Aorta (tissue), 5 donors: Measurements from ENCODE around the gene VMA21. TPM values are rescaled to one million over a fixed set of nuclear protein-coding genes. Genes with fewer than 3 reads are reported as not detected.

Experiments
- ATAC-seq: fragments of 200-7000 bp; cut with Tn5 transposase; one replicate; pipeline ENCODE4 v1.9.1; 2022; ENCODE audit warnings: moderate library complexity; ENCODE audit not compliant: low FRiP score
- DNase-seq, 2 donors: peaks; one replicate each; pipeline ENCODE4 v3.0.0-alpha.2; 2020
- H3K27ac ChIP-seq, 2 donors: one replicate each; pipeline ENCODE4 v1.5.1; 2013; ENCODE audit warnings: low read length in 2 of 2, mild to moderate bottlenecking in 2 of 2, moderate library complexity in 2 of 2, control low read depth in 1 of 2, inconsistent platforms in 1 of 2, low read depth in 1 of 2
- H3K27me3 ChIP-seq, 2 donors: one replicate each; pipeline ENCODE4 v1.6.1; 2013; ENCODE audit warnings: control low read depth in 1 of 2, low read length in 1 of 2, mild to moderate bottlenecking in 1 of 2, moderate library complexity in 1 of 2; ENCODE audit not compliant: insufficient read depth in 2 of 2, control insufficient read depth in 1 of 2
- H3K36me3 ChIP-seq, 2 donors: one replicate each; pipeline ENCODE4 v1.6.1; 2013; ENCODE audit warnings: control low read depth in 1 of 2, low read length in 1 of 2, mild to moderate bottlenecking in 1 of 2; ENCODE audit not compliant: insufficient read depth in 2 of 2, control insufficient read depth in 1 of 2
- H3K4me1 ChIP-seq, 2 donors: one replicate each; pipeline ENCODE4 v1.6.1; 2013; ENCODE audit warnings: low read length in 2 of 2, control low read depth in 1 of 2, mild to moderate bottlenecking in 1 of 2, moderate library complexity in 1 of 2; ENCODE audit not compliant: insufficient read depth in 2 of 2, control insufficient read depth in 1 of 2
- H3K4me3 ChIP-seq, 2 donors: one replicate each; pipeline ENCODE4 v1.5.1; 2013; ENCODE audit warnings: low read length in 2 of 2, control low read depth in 1 of 2, mild to moderate bottlenecking in 1 of 2
- H3K9me3 ChIP-seq: one replicate; pipeline ENCODE4 v1.6.1; 2013; ENCODE audit warnings: mild to moderate bottlenecking, low read length; ENCODE audit not compliant: control insufficient read depth
- WGBS, 2 donors: extraction: QIAGEN DNeasy Blood & Tissue Kit; methylation state at CpG; one replicate each; pipeline ENCODE4 v1.1.7; 2013; 5-methylcytosine and 5-hydroxymethylcytosine counted together
- intact Hi-C, 2 donors: fragments of 100-400 bp; cut with DNase I; formaldehyde crosslinking; loops; one replicate each; pipeline versions ENCODE4 v1.14.2 to v1.15.0; 2022
- polyA plus RNA-seq, 2 donors: library from polyadenylated mRNA; stranded (reverse); fragments of 200-250 nt; gene quantifications; one replicate each; pipeline ENCODE4 v1.2.3, GENCODE V29; 2013
- total RNA-seq, 2 donors: library from RNA; stranded (reverse); fragmentation: NEBNext Ultra II Directional; extraction: Animal tissue kit (Norgen Biotek cat#: 25700); gene quantifications; one replicate each; pipeline ENCODE4 v1.2.1, GENCODE V29; 2021
- donor health status: healthy with polysubstance abuse.
- donor health status: Bipolar disorder and iron deficiency.
- donor health status: DM: no; HTN: no; CAD: no.
- donor health status: DM: no; HTN: no; CAD: no.
- donor health status: DM: yes; HTN: yes; CAD: no.

The VMA21 gene
- total and polyA plus RNA-seq, 4 donors, result 8.1 to 24.8 (median 17.0) TPM

- 85 to 90% methylated on average over 1 of the region's 1 CpG for WGBS, 2 donors
- intact Hi-C loops, result no loop called here
- ATAC-seq, result no peak
Observed at GRCh38 chrX:151448509-151448908, 51.5 kb downstream of the VMA21 start.

GRCh38 chrX:151458824-151459223 is 61.8 kb downstream of the VMA21 start:
- no peak for DNase-seq
- intact Hi-C loops, result no loop called here
- no peak for ATAC-seq
- 60 to 84% methylated on average over 1 of the region's 1 CpG for WGBS, 2 donors
- Histone ChIP-seq H3K36me3 (no peaks in the 10 kb centered on the region), H3K27ac (no peak overlapping the region), H3K9me3 (no peaks in the 10 kb centered on the region), H3K27me3 (no peaks in the 10 kb centered on the region), H3K4me1 (no peaks in the 10 kb centered on the region), H3K4me3 (no peak overlapping the region)

More at GRCh38 chrX:151448509-151448908, 51.5 kb downstream of the VMA21 start:
- H3K4me1 ChIP-seq, result no peaks in the 10 kb centered on the region
- H3K27ac ChIP-seq, result no peak overlapping the region
- DNase-seq, result no peak
- H3K9me3 ChIP-seq, result no peaks in the 10 kb centered on the region
- H3K4me3 ChIP-seq, result no peak overlapping the region
- no peaks in the 10 kb centered on the region for H3K36me3 ChIP-seq
- H3K27me3 ChIP-seq, result no peaks in the 10 kb centered on the region

Other genes starting within 250 kb of the VMA21 start
- not detected for gene GPR50, start 220.6 kb upstream of the VMA21 start, total RNA-seq
- under 1 TPM in 1 of 2 donors, not detected in 1; 0.18 TPM for gene GPR50, start 220.6 kb upstream of the VMA21 start, polyA plus RNA-seq
- gene PASD1, start 166.5 kb downstream of the VMA21 start, total RNA-seq, result not detected
- not detected for gene PASD1, start 166.5 kb downstream of the VMA21 start, polyA plus RNA-seq